Psoas muscle (tissue), 8 donors: ENCODE measurements around the gene MYRIP. TPM values are rescaled to one million over a fixed set of nuclear protein-coding genes. Genes with fewer than 3 reads are reported as not detected.
A peak's percentile ranks its signal among the peaks of the same experiment; 100 is the strongest.

Experiments
- ATAC-seq, 4 donors: fragments of 200-7000 bp; cut with Tn5 transposase; one replicate each; pipeline ENCODE4 v1.9.1; 2020; ENCODE audit warnings: moderate library complexity in 3 of 4, mild to moderate bottlenecking in 2 of 4
- DNase-seq, 2 donors: peaks; one replicate each; pipeline ENCODE4 v3.0.0-alpha.2; 2020
- H3K27ac ChIP-seq: fragments of 200-600 bp; one replicate; pipeline ENCODE4 v1.8.0; 2022
- H3K27me3 ChIP-seq, 3 donors: fragments of 200-600 bp in 1 of 3; one replicate each; pipeline versions ENCODE4 v1.6.1 to v1.8.0; 2013 to 2022; ENCODE audit warnings: low read length in 2 of 3, mild to moderate bottlenecking in 2 of 3, moderate library complexity in 1 of 3; ENCODE audit not compliant: insufficient read depth in 3 of 3
- H3K36me3 ChIP-seq, 2 donors: fragments of 200-600 bp in 1 of 2; one replicate each; pipeline versions ENCODE4 v1.6.1 to v1.8.0; 2013 to 2022; ENCODE audit warnings: low read depth in 1 of 2, mild to moderate bottlenecking in 1 of 2, moderate library complexity in 1 of 2; ENCODE audit not compliant: insufficient read depth in 1 of 2
- H3K4me1 ChIP-seq: fragments of 200-600 bp; one replicate; pipeline ENCODE4 v1.8.0; 2022
- H3K4me3 ChIP-seq: fragments of 200-600 bp; one replicate; pipeline ENCODE4 v1.8.0; 2022; ENCODE audit warnings: mild to moderate bottlenecking
- H3K9me3 ChIP-seq: fragments of 200-600 bp; one replicate; pipeline ENCODE4 v1.8.0; 2022
- CTCF ChIP-seq: fragments of 200-600 bp; IDR thresholded peaks from one replicate; pipeline ENCODE4 v1.8.0; 2022; ENCODE audit warnings: antibody characterized with exemption
- WGBS, 3 donors: extraction: QIAGEN DNeasy Blood & Tissue Kit; methylation state at CpG; one replicate each; pipeline versions ENCODE4 v1.1.6 to v1.1.7; 2013; 5-methylcytosine and 5-hydroxymethylcytosine counted together
- intact Hi-C, 2 donors: fragments of 100-400 bp; cut with DNase I; formaldehyde crosslinking; loops; one replicate each; pipeline versions ENCODE4 v1.11.0 to v1.14.2; 2022
- polyA plus RNA-seq, 3 donors: library from polyadenylated mRNA; stranded (reverse); fragments of 200-250 nt; gene quantifications; one replicate each; pipeline ENCODE4 v1.2.3, GENCODE V29; 2013
- total RNA-seq, 4 donors: library from RNA; stranded (reverse); fragmentation: NEBNext Ultra II Directional in 2 of 4; extraction: Animal tissue kit (Norgen Biotek cat#: 25700) in 2 of 4; gene quantifications; one replicate each; pipeline versions ENCODE4 v1.2.1 to v1.2.4, GENCODE V29; 2021 to 2023
- donor health status: healthy with polysubstance abuse.
- donor health status: DM: no; HTN: no; CAD: no; lungs with moderate emphysema.
- donor health status: Bipolar disorder and iron deficiency.
- donor health status: healthy.
- donor health status: DM: yes; HTN: yes; CAD: no.
- donor health status: DM: no; HTN: no; CAD: no.
- donor health status: DM: no; HTN: no; CAD: no.
- donor health status: DM: yes; HTN: yes; CAD: no.

The MYRIP gene
- total and polyA plus RNA-seq, 7 donors, result 0.35 to 2.8 (median 1.1) TPM

- ATAC-seq (no peak), DNase-seq (no peak)
- H3K27me3 ChIP-seq, result no peaks in the 10 kb centered on the region
- 60 to 79% (median 69%) methylated on average over 2 of the region's 2 CpGs for WGBS, 3 donors
- no peak overlapping the region for H3K27ac ChIP-seq
- no peaks in the 10 kb centered on the region for H3K9me3 ChIP-seq
- no peak for TF ChIP-seq CTCF
- no peaks in the 10 kb centered on the region for H3K36me3 ChIP-seq
- no peaks in the 10 kb centered on the region for H3K4me1 ChIP-seq
- intact Hi-C loops, result no loop called here
- no peak overlapping the region for H3K4me3 ChIP-seq
Observed at GRCh38 chr3:40232626-40233025, 423.2 kb downstream of the MYRIP start.

GRCh38 chr3:40237159-40237558 lies 427.8 kb downstream of the MYRIP start:
- TF ChIP-seq CTCF, result no peak
- Histone ChIP-seq H3K4me3 (no peak overlapping the region), H3K36me3 (no peaks in the 10 kb centered on the region), H3K27me3 (no peaks in the 10 kb centered on the region), H3K27ac (no peak overlapping the region), H3K4me1 (no peaks in the 10 kb centered on the region), H3K9me3 (no peaks in the 10 kb centered on the region)
- 79 to 100% (median 87%) methylated on average over 1 of the region's 1 CpG for WGBS, 3 donors
- DNase-seq (no peak), ATAC-seq (no peak)
- intact Hi-C loops, result no loop called here

- 55 to 66% (median 59%) methylated on average over 8 of the region's 8 CpGs for WGBS, 3 donors
- Histone ChIP-seq H3K36me3 (no peaks in the 10 kb centered on the region), H3K9me3 (no peaks in the 10 kb centered on the region), H3K27me3 (no peaks in the 10 kb centered on the region), H3K4me1 (no peaks in the 10 kb centered on the region), H3K4me3 (no peak overlapping the region), H3K27ac (no peak overlapping the region)
- ATAC-seq (peak in 1 of 4 donors; percentile 59), DNase-seq (no peak)
- intact Hi-C loops, result no loop called here
- TF ChIP-seq CTCF, result no peak
Observed at GRCh38 chr3:40237889-40238571, 428.6 kb downstream of the MYRIP start.

- Histone ChIP-seq H3K4me3 (no peak overlapping the region), H3K36me3 (no peaks in the 10 kb centered on the region), H3K9me3 (no peaks in the 10 kb centered on the region), H3K27me3 (no peaks in the 10 kb centered on the region), H3K4me1 (no peaks in the 10 kb centered on the region), H3K27ac (no peak overlapping the region)
- intact Hi-C loops, result no loop called here
- DNase-seq (no peak), ATAC-seq (no peak)
- 95 to 98% (median 95%) methylated on average over 1 of the region's 1 CpG for WGBS, 3 donors
- TF ChIP-seq CTCF, result no peak
Observed at GRCh38 chr3:40240921-40241320, 431.5 kb downstream of the MYRIP start.

GRCh38 chr3:40242216-40242615 lies 432.8 kb downstream of the MYRIP start:
- ATAC-seq, result no peak
- Histone ChIP-seq H3K27me3 (no peaks in the 10 kb centered on the region), H3K4me1 (no peaks in the 10 kb centered on the region), H3K9me3 (no peaks in the 10 kb centered on the region), H3K27ac (no peak overlapping the region), H3K4me3 (no peak overlapping the region), H3K36me3 (no peaks in the 10 kb centered on the region)
- no peak for DNase-seq
- intact Hi-C loops, result no loop called here
- TF ChIP-seq CTCF, result no peak
- 90 to 98% (median 97%) methylated on average over 1 of the region's 1 CpG for whole genome bisulfite sequencing, 3 donors
